Uterus (tissue), 2 donors: ENCODE data around the gene C16orf89.

ENCODE experiments used
- POLR2A ChIP-seq, 2 donors: fragments of 450-650 bp; IDR thresholded peaks; one replicate each; pipeline ENCODE4 v1.6.1; 2016; ENCODE audit warnings: antibody characterized with exemption in 2 of 2, mild to moderate bottlenecking in 1 of 2, moderate library complexity in 1 of 2
- TF ChIP-seq, protein P1 (sequence below), 4 experiments: fragments of 200-600 bp in 2 of 4; fragments of 450-650 bp in 2 of 4; sonication (generic) in 2 of 4; IDR thresholded peaks; one replicate each; pipeline ENCODE4 v1.5.1; 2016 to 2019; ENCODE audit warnings: antibody characterized with exemption in 4 of 4, mild to moderate bottlenecking in 2 of 4, moderate library complexity in 1 of 4

GRCh38 chr16:5065326-5065725 is 430 bp downstream of the C16orf89 start:
- TF ChIP-seq, protein P1, sequence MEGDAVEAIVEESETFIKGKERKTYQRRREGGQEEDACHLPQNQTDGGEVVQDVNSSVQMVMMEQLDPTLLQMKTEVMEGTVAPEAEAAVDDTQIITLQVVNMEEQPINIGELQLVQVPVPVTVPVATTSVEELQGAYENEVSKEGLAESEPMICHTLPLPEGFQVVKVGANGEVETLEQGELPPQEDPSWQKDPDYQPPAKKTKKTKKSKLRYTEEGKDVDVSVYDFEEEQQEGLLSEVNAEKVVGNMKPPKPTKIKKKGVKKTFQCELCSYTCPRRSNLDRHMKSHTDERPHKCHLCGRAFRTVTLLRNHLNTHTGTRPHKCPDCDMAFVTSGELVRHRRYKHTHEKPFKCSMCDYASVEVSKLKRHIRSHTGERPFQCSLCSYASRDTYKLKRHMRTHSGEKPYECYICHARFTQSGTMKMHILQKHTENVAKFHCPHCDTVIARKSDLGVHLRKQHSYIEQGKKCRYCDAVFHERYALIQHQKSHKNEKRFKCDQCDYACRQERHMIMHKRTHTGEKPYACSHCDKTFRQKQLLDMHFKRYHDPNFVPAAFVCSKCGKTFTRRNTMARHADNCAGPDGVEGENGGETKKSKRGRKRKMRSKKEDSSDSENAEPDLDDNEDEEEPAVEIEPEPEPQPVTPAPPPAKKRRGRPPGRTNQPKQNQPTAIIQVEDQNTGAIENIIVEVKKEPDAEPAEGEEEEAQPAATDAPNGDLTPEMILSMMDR (IDR thresholded peaks at IDR 0.05) = no peak
- TF ChIP-seq POLR2A (IDR thresholded peaks at IDR 0.05) = no peak
